Ureter (tissue), 1 donor: ENCODE measurements around the gene TACO1. TPM values are rescaled to one million over a fixed set of nuclear protein-coding genes. Genes with fewer than 3 reads are reported as not detected.

Source experiments
- DNase-seq: peaks from one replicate; pipeline ENCODE4 v3.0.0-alpha.2; 2020; ENCODE audit warnings: low spot score
- total RNA-seq: library from RNA; stranded (reverse); gene quantifications from one replicate; pipeline ENCODE4 v1.2.4, GENCODE V29; 2023
- donor health status: DM: yes; HTN: yes; CAD: no.

Gene TACO1
- total RNA-seq, 1 donor from 2014 or later = 17.5 TPM

- DNase-seq = no peak
Measured at GRCh38 chr17:63640038-63640437, 39.3 kb downstream of the TACO1 start.

GRCh38 chr17:63641692-63642448, 41.2 kb downstream of the TACO1 start:
- DNase-seq = no peak

GRCh38 chr17:63644846-63645245, 44.2 kb downstream of the TACO1 start:
- DNase-seq = no peak

- DNase-seq = no peak
Measured at GRCh38 chr17:63645775-63646487, 45.2 kb downstream of the TACO1 start.

- DNase-seq = no peak
Measured at GRCh38 chr17:63646488-63646806, 45.8 kb downstream of the TACO1 start.

- DNase-seq = no peak
Measured at GRCh38 chr17:63647065-63647725, 46.5 kb downstream of the TACO1 start.

GRCh38 chr17:63647936-63648335, 47.2 kb downstream of the TACO1 start:
- DNase-seq = no peak

- DNase-seq = no peak
Measured at GRCh38 chr17:63649813-63650212, 49.1 kb downstream of the TACO1 start.

GRCh38 chr17:63652106-63652505, 51.4 kb downstream of the TACO1 start:
- no peak for DNase-seq

- no peak for DNase-seq
Measured at GRCh38 chr17:63653050-63653449, 52.4 kb downstream of the TACO1 start.

- no peak for DNase-seq
Measured at GRCh38 chr17:63657786-63658185, 57.1 kb downstream of the TACO1 start.

Other genes with a start within 250 kb of the TACO1 start
- gene CYB561, start 154.6 kb upstream of the TACO1 start, total RNA-seq = 70.8 TPM
- 7.5 TPM for gene ACE, start 123.8 kb upstream of the TACO1 start, total RNA-seq
- not detected for gene KCNH6, start 77.5 kb upstream of the TACO1 start, total RNA-seq
- 79.6 TPM for gene DCAF7, start 50.4 kb upstream of the TACO1 start, total RNA-seq
- 32.3 TPM for gene MAP3K3, start 21.5 kb downstream of the TACO1 start, total RNA-seq
- 13.8 TPM for gene LIMD2, start 99.2 kb downstream of the TACO1 start, total RNA-seq
- 58.6 TPM for gene STRADA, start 140.9 kb downstream of the TACO1 start, total RNA-seq
- gene CCDC47, start 172.7 kb downstream of the TACO1 start, total RNA-seq = 94.9 TPM
- gene DDX42, start 173.3 kb downstream of the TACO1 start, total RNA-seq = 185 TPM
- 121 TPM for gene PSMC5, start 226.5 kb downstream of the TACO1 start, total RNA-seq
- gene FTSJ3, start 226.8 kb downstream of the TACO1 start, total RNA-seq = 56.7 TPM
- gene SMARCD2, start 241.8 kb downstream of the TACO1 start, total RNA-seq = 90.6 TPM